Spleen (tissue), 11 donors: ENCODE data around the gene TNP2. TPM values are rescaled to one million over a fixed set of nuclear protein-coding genes. Genes with fewer than 3 reads are reported as not detected.

Experiments used
- DNase-seq: peaks from one replicate; pipeline ENCODE4 v3.0.0-alpha.2; 2020
- H3K27ac ChIP-seq, 8 donors: fragments of 200-600 bp; sonication (generic) in 7 of 8; 1 replicate in 4 of 8; 2 replicates in 4 of 8; pipeline versions ENCODE4 v1.5.0 to v1.8.0; 2016 to 2021; ENCODE audit warnings: inconsistent platforms in 4 of 8, mild to moderate bottlenecking in 4 of 8, moderate library complexity in 1 of 8
- H3K27me3 ChIP-seq, 7 donors: fragments of 200-600 bp; sonication (generic) in 6 of 7; replicated peaks in 1 of 7; 1 replicate in 4 of 7; 2 replicates in 3 of 7; pipeline versions ENCODE4 v1.5.0 to v1.8.0; 2016 to 2021; ENCODE audit warnings: inconsistent platforms in 3 of 7, mild to moderate bottlenecking in 1 of 7
- H3K36me3 ChIP-seq, 6 donors: fragments of 200-600 bp; sonication (generic) in 5 of 6; 1 replicate in 4 of 6; 2 replicates in 2 of 6; pipeline versions ENCODE4 v1.5.0 to v1.8.0; 2016 to 2021; ENCODE audit warnings: inconsistent platforms in 2 of 6
- H3K4me1 ChIP-seq, 6 donors: fragments of 200-600 bp; sonication (generic) in 5 of 6; 1 replicate in 3 of 6; 2 replicates in 3 of 6; pipeline versions ENCODE4 v1.5.0 to v1.8.0; 2016 to 2021; ENCODE audit warnings: inconsistent platforms in 3 of 6
- H3K4me3 ChIP-seq, 8 donors: fragments of 200-600 bp; sonication (generic) in 7 of 8; 1 replicate in 4 of 8; 2 replicates in 4 of 8; pipeline versions ENCODE4 v1.5.0 to v1.8.0; 2016 to 2021; ENCODE audit warnings: inconsistent platforms in 4 of 8, mild to moderate bottlenecking in 4 of 8, moderate library complexity in 2 of 8
- H3K9me3 ChIP-seq, 8 donors: fragments of 200-600 bp; sonication (generic) in 7 of 8; 1 replicate in 4 of 8; 2 replicates in 4 of 8; pipeline versions ENCODE4 v1.5.0 to v1.8.0; 2016 to 2021; ENCODE audit warnings: inconsistent platforms in 4 of 8
- POLR2A ChIP-seq, 3 donors: fragments of 450-650 bp; IDR thresholded peaks; one replicate each; pipeline ENCODE4 v1.5.1; 2017; ENCODE audit warnings: antibody characterized with exemption in 3 of 3, mild to moderate bottlenecking in 1 of 3
- POLR2AphosphoS5 ChIP-seq, 3 donors: sonication (generic); formaldehyde crosslinking; IDR thresholded peaks; one replicate each; pipeline ENCODE4 v1.5.1; 2017; ENCODE audit warnings: antibody characterized with exemption in 3 of 3
- WGBS, 5 donors: extraction: QIAGEN DNeasy Blood & Tissue Kit in 3 of 5; methylation state at CpG; one replicate each; pipeline versions ENCODE4 v1.1.5 to v1.1.7; 2013 to 2018; 5-methylcytosine and 5-hydroxymethylcytosine counted together
- intact Hi-C: fragments of 100-400 bp; cut with DNase I; formaldehyde crosslinking; loops from one replicate; pipeline ENCODE4 v1.15.0; 2023; ENCODE audit warnings: low total_unique reads
- polyA plus RNA-seq, 3 donors: library from polyadenylated mRNA; stranded (reverse); fragments of 200-250 nt; gene quantifications; one replicate each; pipeline ENCODE4 v1.2.1, GENCODE V29; 2013
- total RNA-seq, 7 donors: library from RNA; depleted of rRNA in 3 of 7; stranded (reverse); fragments of >200 nt in 3 of 7; fragmentation: NEBNext Ultra II Directional in 4 of 7; extraction: Animal tissue kit (Norgen Biotek cat#: 25700) in 4 of 7; gene quantifications; one replicate each; pipeline versions ENCODE4 v1.1.0 to v1.2.1, GENCODE V29; 2016 to 2021
- TF ChIP-seq, protein P1 (sequence below), 11 experiments: fragments of 200-600 bp in 7 of 11; fragments of 450-650 bp in 4 of 11; sonication (generic) in 4 of 11; IDR thresholded peaks in 8 of 11; conservative IDR thresholded peaks in 3 of 11; 1 replicate in 7 of 11; 2 replicates in 4 of 11; pipeline versions ENCODE4 v1.4.0 to v1.8.0; 2016 to 2021; ENCODE audit warnings: antibody characterized with exemption in 11 of 11, inconsistent platforms in 4 of 11, mild to moderate bottlenecking in 1 of 11
- donor health status: healthy with polysubstance abuse.
- donor health status: DM: no; HTN: no; CAD: no; lungs with moderate emphysema.
- donor health status: DM: no; HTN: no; CAD: no.
- donor health status: Bipolar disorder and iron deficiency.
- donor health status: healthy.
- donor health status: DM: no; HTN: no; CAD: no.
- donor health status: DM: yes; HTN: yes; CAD: no.

The TNP2 gene
- total and polyA plus RNA-seq, 10 donors: not detected

DNA sequence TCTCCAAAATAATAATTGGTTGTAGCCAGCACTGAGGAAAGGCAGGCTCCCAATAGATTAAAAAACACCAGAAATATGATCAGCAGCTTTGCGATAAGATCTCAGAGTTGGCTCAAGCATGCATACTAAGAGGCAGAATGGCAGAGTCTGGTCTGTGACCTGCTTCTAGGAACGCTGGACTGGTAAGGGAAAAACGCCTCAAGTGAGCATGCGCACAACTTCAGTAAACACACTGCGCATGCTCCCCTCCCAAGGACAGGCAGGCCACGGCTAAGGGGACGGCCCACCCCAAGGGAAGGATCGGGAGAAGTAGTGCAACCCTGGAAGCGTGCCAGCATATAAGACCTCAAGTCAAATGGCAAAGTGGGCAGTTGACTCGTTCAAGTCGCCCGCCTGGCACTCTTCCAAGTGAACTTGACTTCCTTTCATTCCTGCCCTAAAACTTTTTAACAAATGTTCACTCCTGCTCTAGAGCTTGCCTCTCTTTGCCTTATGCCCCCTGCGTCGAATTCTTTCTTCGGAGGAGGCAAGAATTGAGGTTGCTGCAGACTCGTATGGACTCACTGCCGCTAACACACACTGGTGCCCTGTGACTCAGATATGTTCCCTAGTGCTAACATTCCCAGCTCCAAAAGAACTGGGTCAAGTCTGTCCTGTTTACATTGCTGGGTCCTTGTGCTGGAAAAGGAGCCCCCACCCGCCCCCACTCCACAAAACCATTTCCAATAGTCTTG is 34.4 kb upstream of the TNP2 start:
- no peak for TF ChIP-seq POLR2A (IDR thresholded peaks at IDR 0.05)
- TF ChIP-seq, protein P1, sequence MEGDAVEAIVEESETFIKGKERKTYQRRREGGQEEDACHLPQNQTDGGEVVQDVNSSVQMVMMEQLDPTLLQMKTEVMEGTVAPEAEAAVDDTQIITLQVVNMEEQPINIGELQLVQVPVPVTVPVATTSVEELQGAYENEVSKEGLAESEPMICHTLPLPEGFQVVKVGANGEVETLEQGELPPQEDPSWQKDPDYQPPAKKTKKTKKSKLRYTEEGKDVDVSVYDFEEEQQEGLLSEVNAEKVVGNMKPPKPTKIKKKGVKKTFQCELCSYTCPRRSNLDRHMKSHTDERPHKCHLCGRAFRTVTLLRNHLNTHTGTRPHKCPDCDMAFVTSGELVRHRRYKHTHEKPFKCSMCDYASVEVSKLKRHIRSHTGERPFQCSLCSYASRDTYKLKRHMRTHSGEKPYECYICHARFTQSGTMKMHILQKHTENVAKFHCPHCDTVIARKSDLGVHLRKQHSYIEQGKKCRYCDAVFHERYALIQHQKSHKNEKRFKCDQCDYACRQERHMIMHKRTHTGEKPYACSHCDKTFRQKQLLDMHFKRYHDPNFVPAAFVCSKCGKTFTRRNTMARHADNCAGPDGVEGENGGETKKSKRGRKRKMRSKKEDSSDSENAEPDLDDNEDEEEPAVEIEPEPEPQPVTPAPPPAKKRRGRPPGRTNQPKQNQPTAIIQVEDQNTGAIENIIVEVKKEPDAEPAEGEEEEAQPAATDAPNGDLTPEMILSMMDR (IDR thresholded peaks at IDR 0.05 in 8 of 11, conservative IDR thresholded peaks at IDR 0.05 in 3 of 11): no peak
- TF ChIP-seq POLR2AphosphoS5 (IDR thresholded peaks at IDR 0.05): no peak
- Histone ChIP-seq H3K4me3 (no peak overlapping the region), H3K27ac (peak overlapping the region in 1 of 8 donors; percentile 48), H3K9me3 (no peaks in the 10 kb centered on the region), H3K4me1 (peaks cover 3 to 66% (median 37%) of the 10 kb centered on the region in 6 donors), H3K27me3 (no peaks in the 10 kb centered on the region), H3K36me3 (no peaks in the 10 kb centered on the region)
- no peak for DNase-seq
- 73 to 82% (median 77%) methylated on average over 18 of the region's 18 CpGs for WGBS, 5 donors
- intact Hi-C loops: no loop called here

GRCh38 chr16:11302977-11303376 is 33.9 kb upstream of the TNP2 start:
- Histone ChIP-seq H3K27me3 (no peaks in the 10 kb centered on the region), H3K4me3 (no peak overlapping the region), H3K4me1 (peaks cover 7 to 66% (median 37%) of the 10 kb centered on the region in 6 donors), H3K27ac (peak overlapping the region in 1 of 8 donors; percentile 48), H3K36me3 (no peaks in the 10 kb centered on the region), H3K9me3 (no peaks in the 10 kb centered on the region)
- intact Hi-C loops: no loop called here
- WGBS, 5 donors: 66 to 87% (median 85%) methylated on average over 3 to 4 of the region's 4 CpGs
- no peak for DNase-seq
- no peak for TF ChIP-seq POLR2AphosphoS5 (IDR thresholded peaks at IDR 0.05)
- TF ChIP-seq, protein P1 (IDR thresholded peaks at IDR 0.05 in 8 of 11, conservative IDR thresholded peaks at IDR 0.05 in 3 of 11): no peak
- TF ChIP-seq POLR2A (IDR thresholded peaks at IDR 0.05): no peak

DNA sequence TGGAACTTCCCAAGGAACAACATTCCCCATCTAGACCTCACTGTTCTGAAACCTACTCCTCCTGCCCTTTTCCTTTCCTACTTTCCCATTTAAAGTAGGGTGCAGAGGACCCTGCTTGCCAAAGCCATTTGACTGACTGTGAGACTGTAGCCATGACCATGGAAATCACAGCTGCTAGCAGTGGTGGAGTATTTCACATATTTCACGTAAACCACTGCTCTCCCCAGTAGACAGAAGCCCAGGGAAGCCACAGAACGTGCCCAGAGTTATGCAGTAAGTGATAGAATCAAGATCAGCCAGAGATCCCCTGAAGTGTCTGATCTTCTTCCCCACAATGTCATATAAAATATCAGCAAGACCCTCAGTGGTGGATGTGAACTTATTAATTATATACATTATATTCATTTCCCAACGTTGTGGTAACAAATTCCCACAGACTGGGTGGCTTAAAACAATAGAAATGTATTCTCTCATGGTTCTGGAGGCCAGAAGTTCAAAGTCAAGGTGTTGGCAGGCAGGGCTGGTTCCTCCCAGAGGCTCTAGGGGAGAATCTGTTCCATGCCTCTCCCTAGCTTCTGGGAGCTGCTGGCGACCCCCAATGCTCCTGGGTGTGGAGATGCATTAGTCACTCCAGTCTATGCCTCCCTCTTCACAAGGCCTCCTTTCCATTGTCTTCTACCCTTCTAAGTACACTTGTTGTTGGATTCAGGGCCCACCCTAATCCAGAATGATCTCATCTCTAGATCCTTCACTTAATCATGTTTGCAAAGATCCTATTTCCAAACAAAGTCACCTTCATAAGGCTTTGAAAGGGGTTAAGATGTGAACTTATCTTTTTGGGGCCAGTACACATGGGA is 32.7 kb upstream of the TNP2 start:
- Histone ChIP-seq H3K9me3 (no peaks in the 10 kb centered on the region), H3K36me3 (no peaks in the 10 kb centered on the region), H3K27ac (no peak overlapping the region), H3K27me3 (no peaks in the 10 kb centered on the region), H3K4me3 (no peak overlapping the region), H3K4me1 (peaks cover 15 to 66% (median 41%) of the 10 kb centered on the region in 6 donors)
- TF ChIP-seq POLR2A (IDR thresholded peaks at IDR 0.05) (no peak), POLR2AphosphoS5 (IDR thresholded peaks at IDR 0.05) (no peak)
- TF ChIP-seq, protein P1 (IDR thresholded peaks at IDR 0.05 in 8 of 11, conservative IDR thresholded peaks at IDR 0.05 in 3 of 11): no peak
- no peak for DNase-seq
- WGBS, 5 donors: 67 to 81% (median 71%) methylated on average over 4 of the region's 4 CpGs
- intact Hi-C loops: no loop called here

DNA sequence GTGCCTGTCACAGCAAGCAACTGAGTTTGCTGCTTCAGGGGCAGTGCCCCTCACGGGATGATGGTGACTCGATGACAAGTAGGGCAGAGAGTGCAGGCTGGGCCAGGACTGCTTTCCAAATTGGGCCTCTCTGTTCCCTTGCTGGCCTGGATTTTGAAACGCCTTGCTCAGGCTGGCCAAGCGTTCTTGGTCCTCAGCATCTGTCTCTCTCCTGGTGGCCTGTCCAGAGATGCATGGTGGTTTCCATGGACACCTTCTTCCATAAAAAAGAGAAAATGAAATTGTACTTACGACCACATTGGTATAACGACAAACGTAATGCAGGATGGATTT is 31.4 kb upstream of the TNP2 start:
- H3K27me3 ChIP-seq: no peaks in the 10 kb centered on the region
- H3K4me3 ChIP-seq: no peak overlapping the region
- intact Hi-C loops: no loop called here
- H3K27ac ChIP-seq: no peak overlapping the region
- peaks cover 16 to 63% (median 47%) of the 10 kb centered on the region in 6 donors for H3K4me1 ChIP-seq
- no peaks in the 10 kb centered on the region for H3K36me3 ChIP-seq
- TF ChIP-seq POLR2A (IDR thresholded peaks at IDR 0.05) (no peak), POLR2AphosphoS5 (IDR thresholded peaks at IDR 0.05) (no peak)
- TF ChIP-seq, protein P1 (IDR thresholded peaks at IDR 0.05 in 8 of 11, conservative IDR thresholded peaks at IDR 0.05 in 3 of 11): no peak
- WGBS, 5 donors: 87 to 96% (median 91%) methylated on average over 7 of the region's 7 CpGs
- H3K9me3 ChIP-seq: no peaks in the 10 kb centered on the region
- no peak for DNase-seq
